Left ventricle myocardium inferior (tissue), 1 donor: ENCODE measurements around the gene TSPOAP1. TPM values are rescaled to one million over a fixed set of nuclear protein-coding genes. Genes with fewer than 3 reads are reported as not detected.

Experiments
- DNase-seq: peaks from one replicate; pipeline ENCODE4 v3.0.0-alpha.2; 2020
- H3K27ac ChIP-seq: fragments of 200-600 bp; replicated peaks from 2 replicates; pipeline ENCODE4 v1.8.0; 2021
- H3K27me3 ChIP-seq: fragments of 200-600 bp; 2 replicates; pipeline ENCODE4 v1.8.0; 2021; ENCODE audit warnings: low read depth
- H3K36me3 ChIP-seq: fragments of 200-600 bp; 2 replicates; pipeline ENCODE4 v1.8.0; 2021
- H3K4me1 ChIP-seq: fragments of 200-600 bp; 2 replicates; pipeline ENCODE4 v1.8.0; 2021
- H3K4me3 ChIP-seq: fragments of 200-600 bp; 2 replicates; pipeline ENCODE4 v1.8.0; 2021; ENCODE audit warnings: mild to moderate bottlenecking, moderate library complexity
- H3K9me3 ChIP-seq: fragments of 200-600 bp; replicated peaks from 2 replicates; pipeline ENCODE4 v1.8.0; 2021
- intact Hi-C: fragments of 100-400 bp; cut with micrococcal nuclease; formaldehyde crosslinking; loops from one replicate; pipeline ENCODE4 v1.11.0; 2022
- total RNA-seq: library from RNA; stranded (reverse); fragmentation: NEBNext Ultra II Directional; extraction: Animal tissue kit (Norgen Biotek cat#: 25700); gene quantifications from one replicate; pipeline ENCODE4 v1.2.1, GENCODE V29; 2021
- TF ChIP-seq, protein P1 (sequence below): fragments of 200-600 bp; IDR thresholded peaks from 2 replicates; pipeline ENCODE4 v1.8.0; 2021; ENCODE audit warnings: antibody characterized with exemption, mild to moderate bottlenecking, borderline replicate concordance
- donor health status: DM: no; HTN: yes; CAD: no; lungs with severe emphysema.

Gene TSPOAP1
- total RNA-seq, 1 donor from 2014 or later, result 12.8 TPM

DNA sequence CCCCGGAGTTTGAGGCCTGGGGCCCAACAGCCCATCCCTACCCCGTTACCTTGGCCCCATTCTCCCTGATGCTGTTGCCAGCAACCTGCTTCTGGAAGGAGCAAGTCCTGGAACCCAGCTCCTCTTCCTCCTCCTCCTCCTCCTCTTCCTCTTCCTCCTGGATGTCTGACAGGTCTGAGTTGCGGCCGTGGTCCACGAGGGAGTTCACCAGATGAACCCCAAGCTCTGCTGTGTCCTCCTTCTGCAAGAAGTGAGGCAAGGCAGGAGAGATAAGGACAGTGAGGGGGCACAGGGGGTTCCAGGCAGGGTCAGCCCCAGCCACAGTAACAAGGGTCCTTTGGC is 18.7 kb downstream of the TSPOAP1 start:
- no peak overlapping the region for H3K27ac ChIP-seq
- H3K27me3 ChIP-seq, result peaks cover 10% of the 10 kb centered on the region
- H3K4me1 ChIP-seq, result no peaks in the 10 kb centered on the region
- no peak for DNase-seq
- no peak overlapping the region for H3K4me3 ChIP-seq
- TF ChIP-seq, protein P1, sequence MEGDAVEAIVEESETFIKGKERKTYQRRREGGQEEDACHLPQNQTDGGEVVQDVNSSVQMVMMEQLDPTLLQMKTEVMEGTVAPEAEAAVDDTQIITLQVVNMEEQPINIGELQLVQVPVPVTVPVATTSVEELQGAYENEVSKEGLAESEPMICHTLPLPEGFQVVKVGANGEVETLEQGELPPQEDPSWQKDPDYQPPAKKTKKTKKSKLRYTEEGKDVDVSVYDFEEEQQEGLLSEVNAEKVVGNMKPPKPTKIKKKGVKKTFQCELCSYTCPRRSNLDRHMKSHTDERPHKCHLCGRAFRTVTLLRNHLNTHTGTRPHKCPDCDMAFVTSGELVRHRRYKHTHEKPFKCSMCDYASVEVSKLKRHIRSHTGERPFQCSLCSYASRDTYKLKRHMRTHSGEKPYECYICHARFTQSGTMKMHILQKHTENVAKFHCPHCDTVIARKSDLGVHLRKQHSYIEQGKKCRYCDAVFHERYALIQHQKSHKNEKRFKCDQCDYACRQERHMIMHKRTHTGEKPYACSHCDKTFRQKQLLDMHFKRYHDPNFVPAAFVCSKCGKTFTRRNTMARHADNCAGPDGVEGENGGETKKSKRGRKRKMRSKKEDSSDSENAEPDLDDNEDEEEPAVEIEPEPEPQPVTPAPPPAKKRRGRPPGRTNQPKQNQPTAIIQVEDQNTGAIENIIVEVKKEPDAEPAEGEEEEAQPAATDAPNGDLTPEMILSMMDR, result no peak
- intact Hi-C loops, result loop anchor here (10.0 kb wide), 1 partner anchor 135 kb away; no protein-coding TSS in a partner anchor
- H3K9me3 ChIP-seq, result no peaks in the 10 kb centered on the region
- H3K36me3 ChIP-seq, result no peaks in the 10 kb centered on the region

DNA sequence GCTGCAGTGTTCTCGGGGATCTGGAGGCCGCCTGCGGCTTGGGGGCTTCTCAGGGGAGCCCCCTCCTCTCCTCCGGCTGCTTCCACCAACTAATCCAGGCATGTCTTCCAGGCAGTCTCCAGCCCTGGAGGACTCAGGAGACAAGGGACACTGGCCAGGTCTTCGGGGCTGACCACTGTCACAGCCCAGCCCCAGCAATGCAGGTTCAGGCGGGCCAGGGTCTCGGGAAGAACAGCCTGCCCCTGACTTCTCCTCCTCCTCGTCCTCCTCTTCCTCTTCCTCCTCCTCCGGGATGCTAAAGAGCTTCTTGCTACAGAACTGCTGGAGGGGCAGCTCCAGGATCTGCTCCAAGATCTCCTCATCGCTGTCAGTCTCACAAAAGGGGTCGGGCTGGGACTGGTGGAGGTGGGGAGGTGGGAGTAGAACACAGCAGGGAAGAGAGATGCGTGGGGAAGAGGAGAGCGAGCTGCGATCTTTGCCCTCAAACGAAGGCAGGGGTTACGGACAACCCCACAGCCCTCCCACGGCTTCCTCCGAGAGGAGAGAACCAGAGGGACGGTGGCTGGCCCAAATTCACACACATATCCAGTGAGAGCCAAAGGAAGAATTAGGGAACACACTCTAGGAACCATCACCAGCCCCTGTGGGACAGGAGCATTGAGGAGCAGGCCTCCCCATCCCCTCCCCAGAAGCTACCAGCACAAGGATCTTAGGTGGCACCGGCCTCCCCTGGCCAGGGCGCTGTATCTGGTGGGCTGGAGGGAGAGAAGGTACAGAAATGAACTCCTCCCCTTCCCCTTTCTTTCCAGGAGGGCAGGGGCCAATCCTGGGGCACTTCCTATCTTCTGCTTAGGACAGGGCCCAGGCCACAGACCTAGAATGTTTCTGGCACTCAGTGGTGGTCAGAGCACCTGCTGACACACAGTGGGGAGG is 19.3 kb downstream of the TSPOAP1 start:
- TF ChIP-seq, protein P1, result no peak
- intact Hi-C loops, result loop anchor here (10.0 kb wide), 1 partner anchor 136 kb away; no protein-coding TSS in a partner anchor
- DNase-seq, result no peak
- Histone ChIP-seq H3K36me3 (no peaks in the 10 kb centered on the region), H3K27ac (no peak overlapping the region), H3K27me3 (peaks cover 12% of the 10 kb centered on the region), H3K4me1 (no peaks in the 10 kb centered on the region), H3K9me3 (no peaks in the 10 kb centered on the region), H3K4me3 (no peak overlapping the region)

DNA sequence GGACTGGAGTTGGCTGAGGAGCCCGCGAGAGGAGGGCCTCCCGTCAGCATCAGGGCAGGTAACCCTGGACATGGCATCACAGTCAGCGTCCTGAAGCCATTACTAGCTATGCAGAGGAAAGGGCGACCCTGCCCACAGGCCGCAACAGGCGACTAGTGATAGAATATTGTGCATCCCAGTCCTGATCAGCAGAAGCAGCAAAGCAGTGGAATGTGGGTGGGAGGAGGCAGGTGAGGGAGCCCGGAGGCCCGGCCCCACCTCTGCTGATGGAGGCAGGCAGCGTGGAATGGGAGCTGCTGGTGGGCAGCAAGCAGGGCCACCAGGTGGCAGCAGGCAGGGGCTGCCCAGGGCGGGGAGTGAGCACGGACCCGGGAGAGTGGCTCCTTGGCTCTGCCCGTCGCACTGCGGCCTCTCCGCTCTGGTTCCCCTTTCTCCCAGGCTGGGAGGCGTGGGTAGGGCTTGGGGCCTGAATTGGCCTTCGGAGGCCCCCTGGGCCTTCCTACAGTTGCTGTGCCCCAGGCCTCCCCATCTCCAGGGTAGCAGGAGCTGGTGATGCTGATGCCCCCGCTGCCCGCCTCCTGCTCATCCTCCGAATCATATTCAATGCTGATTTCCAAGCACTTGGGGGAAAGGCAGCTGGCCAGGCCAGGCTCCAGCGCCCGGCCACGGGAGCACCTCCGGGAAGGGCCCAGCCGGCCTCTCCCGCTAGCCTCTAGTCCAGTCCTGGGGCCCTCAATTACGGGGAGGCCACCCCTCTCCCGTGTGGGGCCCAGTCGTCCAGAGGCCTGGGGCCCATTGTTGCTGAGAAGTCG is 20.2 kb downstream of the TSPOAP1 start:
- TF ChIP-seq, protein P1, result peak; percentile 37
- intact Hi-C loops, result loop anchor here (10.0 kb wide), 1 partner anchor 136 kb away; no protein-coding TSS in a partner anchor
- DNase-seq, result no peak
- Histone ChIP-seq H3K4me3 (no peak overlapping the region), H3K27me3 (peaks cover 12% of the 10 kb centered on the region), H3K9me3 (no peaks in the 10 kb centered on the region), H3K4me1 (no peaks in the 10 kb centered on the region), H3K36me3 (no peaks in the 10 kb centered on the region), H3K27ac (no peak overlapping the region)

DNA sequence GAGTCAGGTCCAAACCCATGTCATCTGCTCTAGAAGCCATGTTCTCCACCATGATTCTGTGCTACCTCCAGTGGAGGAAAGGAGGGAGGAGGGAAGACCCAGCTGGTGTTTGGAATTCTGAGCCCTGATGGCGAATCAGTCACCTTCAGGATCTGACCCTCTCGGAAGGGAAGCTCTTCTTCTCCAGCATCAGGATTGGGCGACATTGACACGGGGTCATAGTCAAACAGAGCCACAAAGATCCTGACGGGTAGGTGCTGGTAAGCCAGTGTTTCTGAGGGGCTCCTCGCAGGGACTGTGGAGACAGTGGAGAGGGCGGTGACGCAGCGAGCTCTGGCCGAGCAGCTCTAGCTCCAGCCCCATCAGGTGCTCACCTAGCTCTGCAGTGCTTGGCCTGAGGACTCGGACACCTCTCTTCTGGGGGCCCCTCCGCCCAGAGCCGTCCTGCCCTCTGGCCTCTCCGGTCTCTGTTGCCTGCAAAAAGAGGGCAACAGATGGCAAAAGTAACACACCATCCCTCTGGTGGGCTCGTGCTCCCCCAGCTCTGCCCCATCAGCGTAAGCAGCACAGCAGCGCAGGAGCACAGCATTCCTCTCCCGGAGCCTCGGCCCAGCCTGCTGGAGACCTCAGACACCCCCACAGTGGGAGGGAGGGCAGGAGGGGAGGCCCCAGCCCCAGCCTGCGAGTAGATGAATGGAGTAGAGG is 21.0 kb downstream of the TSPOAP1 start:
- Histone ChIP-seq H3K27me3 (peaks cover 19% of the 10 kb centered on the region), H3K27ac (no peak overlapping the region), H3K36me3 (no peaks in the 10 kb centered on the region), H3K9me3 (no peaks in the 10 kb centered on the region), H3K4me1 (no peaks in the 10 kb centered on the region), H3K4me3 (no peak overlapping the region)
- intact Hi-C loops, result loop anchor here (10.0 kb wide), 1 partner anchor 137 kb away; no protein-coding TSS in a partner anchor
- TF ChIP-seq, protein P1, result no peak
- DNase-seq, result no peak
